Endothelial cell of umbilical vein (primary cell): ENCODE results near the gene KMT5C. TPM values are rescaled to one million over a fixed set of nuclear protein-coding genes. Genes with fewer than 3 reads are reported as not detected.

ENCODE experiments used
- BruUV-seq: library from RNA; stranded (reverse); fragments of 400-500 nt; replicated peaks from 2 replicates; lab custom pipeline; 2021; lab: Mats Ljungman, UMichigan
- CTCF ChIA-PET: fragments of 300-600, 350-600 bp; sonication (Branson Sonifier 250); formaldehyde crosslinking; loops from one replicate; lab custom pipeline; 2021; ENCODE audit warnings: antibody characterized with exemption, inconsistent platforms; lab: Charles Lee
- POLR2A ChIA-PET: fragments of 300-600, 350-600 bp; sonication (Branson Sonifier 250); formaldehyde crosslinking; loops from one replicate; lab custom pipeline; 2021; ENCODE audit warnings: antibody characterized with exemption, inconsistent platforms; lab: Charles Lee
- DNase-seq: peaks from one replicate; pipeline ENCODE4 v3.0.0-alpha.2; 2011; ENCODE audit warnings: low read depth, low spot score
- FAIRE-seq: peaks from 2 replicates; lab custom pipeline; 2011; peaks lifted over from hg19 to GRCh38; lab: Jason Lieb, UNC
- H2AFZ ChIP-seq: 2 replicates; pipeline ENCODE4 v1.6.0; 2012; ENCODE audit warnings: low read depth, low read length, control low read depth, inconsistent platforms
- H3K27ac ChIP-seq: 2 replicates; pipeline ENCODE4 v1.5.1; 2011; ENCODE audit warnings: low read depth, mild to moderate bottlenecking, control low read depth, low read length, moderate library complexity; ENCODE audit not compliant: insufficient read depth
- H3K27me3 ChIP-seq, 2 experiments: 2 replicates each; pipeline versions ENCODE4 v1.6.0 to v1.6.1; 2011; ENCODE audit warnings: low read length in 2 of 2, mixed read lengths in 1 of 2; ENCODE audit not compliant: control insufficient read depth in 2 of 2, insufficient read depth in 2 of 2
- H3K36me3 ChIP-seq, 2 experiments: 2 replicates in 1 of 2; 3 replicates in 1 of 2; pipeline ENCODE4 v1.5.1; 2011; ENCODE audit warnings: low read length in 2 of 2, mild to moderate bottlenecking in 1 of 2, moderate library complexity in 1 of 2; ENCODE audit not compliant: control insufficient read depth in 2 of 2, insufficient read depth in 2 of 2; ENCODE audit errors: extremely low read depth in 1 of 2
- H3K4me1 ChIP-seq: 3 replicates; pipeline ENCODE4 v1.5.1; 2011; ENCODE audit warnings: mild to moderate bottlenecking, low read length; ENCODE audit not compliant: control insufficient read depth, insufficient read depth; ENCODE audit errors: extremely low read depth
- H3K4me2 ChIP-seq: 2 replicates; pipeline ENCODE4 v1.6.1; 2011; ENCODE audit warnings: low read length, control low read depth, mixed read lengths; ENCODE audit not compliant: insufficient read depth
- H3K4me3 ChIP-seq, 3 experiments: fragments of 200-600 bp in 1 of 3; sonication (generic), shearing (Covaris generic) in 1 of 3; replicated peaks in 1 of 3; 2 replicates each; pipeline ENCODE4 v1.5.1; 2011 to 2016; ENCODE audit warnings: control low read depth in 3 of 3, low read length in 3 of 3, mild to moderate bottlenecking in 2 of 3, inconsistent platforms in 1 of 3, low read depth in 1 of 3, moderate library complexity in 1 of 3; ENCODE audit not compliant: insufficient read depth in 1 of 3
- H3K79me2 ChIP-seq: 2 replicates; pipeline ENCODE4 v1.6.0; 2012; ENCODE audit warnings: low read length, inconsistent platforms; ENCODE audit not compliant: control insufficient read depth, insufficient read depth
- H3K9ac ChIP-seq: replicated peaks from 2 replicates; pipeline ENCODE3; 2011; ENCODE audit warnings: low read length, control low read depth; ENCODE audit not compliant: insufficient read depth; ENCODE audit errors: extremely low read depth
- H3K9me1 ChIP-seq: replicated peaks from 3 replicates; pipeline ENCODE4 v1.6.0; 2011; ENCODE audit warnings: mild to moderate bottlenecking, low read length; ENCODE audit not compliant: control insufficient read depth, insufficient read depth; ENCODE audit errors: extremely low read depth
- H3K9me3 ChIP-seq: replicated peaks from 2 replicates; pipeline ENCODE4 v1.5.1; 2012; ENCODE audit warnings: low read length, inconsistent platforms; ENCODE audit not compliant: control insufficient read depth, insufficient read depth
- H4K20me1 ChIP-seq: replicated peaks from 2 replicates; pipeline ENCODE3; 2011; ENCODE audit warnings: mild to moderate bottlenecking, low read length; ENCODE audit not compliant: control insufficient read depth, insufficient read depth; ENCODE audit errors: extremely low read depth
- EZH2 ChIP-seq: IDR thresholded peaks from 2 replicates; pipeline ENCODE4 v1.6.1; 2012; ENCODE audit warnings: borderline replicate concordance, low read depth, mild to moderate bottlenecking, moderate library complexity, low read length, inconsistent platforms; ENCODE audit not compliant: severe bottlenecking
- GATA2 ChIP-seq: IDR thresholded peaks from 2 replicates; pipeline ENCODE4 v1.7.0; 2011; ENCODE audit warnings: low read depth, mild to moderate bottlenecking, moderate library complexity, mixed read lengths, low read length; ENCODE audit not compliant: insufficient read length, insufficient read depth
- JUN ChIP-seq: IDR thresholded peaks from 2 replicates; pipeline ENCODE4 v1.6.1; 2011; ENCODE audit warnings: borderline replicate concordance, low read depth; ENCODE audit not compliant: insufficient read length, insufficient read depth
- MYC ChIP-seq: IDR thresholded peaks from one replicate; pipeline ENCODE4 v1.6.1; 2011; ENCODE audit warnings: mild to moderate bottlenecking, low read depth, low read length
- POLR2A ChIP-seq: IDR thresholded peaks from 2 replicates; pipeline ENCODE4 v1.6.1; 2012; ENCODE audit warnings: low read depth, mild to moderate bottlenecking, control low read depth, low read length
- POLR2AphosphoS5 ChIP-seq: IDR thresholded peaks from 2 replicates; pipeline ENCODE4 v1.6.1; 2012; ENCODE audit warnings: low read depth, mild to moderate bottlenecking, control low read depth, low read length, moderate library complexity; ENCODE audit not compliant: insufficient read depth
- dilution Hi-C: fragments of 300-500 bp; cut with MboI; formaldehyde crosslinking; loops from one replicate; pipeline ENCODE4 v1.15.0; 2019; ENCODE audit warnings: low sequenced_read_pairs; ENCODE audit not compliant: extremely low pct_ligation_motif_present
- intact Hi-C: fragments of 100-400 bp; cut with micrococcal nuclease; formaldehyde crosslinking; loops from one replicate; pipeline ENCODE4 v1.10.0; 2022
- polyA plus RNA-seq, 4 experiments: library from polyadenylated mRNA; depleted of rRNA in 3 of 4; stranded (reverse) in 3 of 4; unstranded in 1 of 4; fragments of >200 nt; gene quantifications; 2 replicates each; pipeline versions ENCODE4 v1.2.1 to v1.2.3, GENCODE V29; 2011 to 2012; ENCODE audit warnings: missing spikeins in 1 of 4
- total RNA-seq: library from RNA; stranded (reverse); gene quantifications from 2 replicates; pipeline ENCODE4 v1.2.3, GENCODE V29; 2021
- TF ChIP-seq, protein P1 (sequence below), 2 donors: IDR thresholded peaks; 1 replicate in 1 of 2; 2 replicates in 1 of 2; pipeline ENCODE4 v1.5.1; 2011; ENCODE audit warnings: low read length in 2 of 2, mild to moderate bottlenecking in 2 of 2, moderate library complexity in 2 of 2, control low read depth in 1 of 2, inconsistent platforms in 1 of 2, low read depth in 1 of 2; ENCODE audit not compliant: insufficient read depth in 1 of 2; ENCODE audit errors: extremely low read depth in 1 of 2
- TF ChIP-seq, protein P2 (sequence below): IDR thresholded peaks from 2 replicates; pipeline ENCODE4 v1.6.1; 2011; ENCODE audit not compliant: insufficient read depth, insufficient read length

Gene KMT5C
- total and polyA plus RNA-seq, 2 donors (not counting 3 experiments of a cell fraction or from before 2014, with no cell fraction given): 7.2 to 13.5 TPM

DNA sequence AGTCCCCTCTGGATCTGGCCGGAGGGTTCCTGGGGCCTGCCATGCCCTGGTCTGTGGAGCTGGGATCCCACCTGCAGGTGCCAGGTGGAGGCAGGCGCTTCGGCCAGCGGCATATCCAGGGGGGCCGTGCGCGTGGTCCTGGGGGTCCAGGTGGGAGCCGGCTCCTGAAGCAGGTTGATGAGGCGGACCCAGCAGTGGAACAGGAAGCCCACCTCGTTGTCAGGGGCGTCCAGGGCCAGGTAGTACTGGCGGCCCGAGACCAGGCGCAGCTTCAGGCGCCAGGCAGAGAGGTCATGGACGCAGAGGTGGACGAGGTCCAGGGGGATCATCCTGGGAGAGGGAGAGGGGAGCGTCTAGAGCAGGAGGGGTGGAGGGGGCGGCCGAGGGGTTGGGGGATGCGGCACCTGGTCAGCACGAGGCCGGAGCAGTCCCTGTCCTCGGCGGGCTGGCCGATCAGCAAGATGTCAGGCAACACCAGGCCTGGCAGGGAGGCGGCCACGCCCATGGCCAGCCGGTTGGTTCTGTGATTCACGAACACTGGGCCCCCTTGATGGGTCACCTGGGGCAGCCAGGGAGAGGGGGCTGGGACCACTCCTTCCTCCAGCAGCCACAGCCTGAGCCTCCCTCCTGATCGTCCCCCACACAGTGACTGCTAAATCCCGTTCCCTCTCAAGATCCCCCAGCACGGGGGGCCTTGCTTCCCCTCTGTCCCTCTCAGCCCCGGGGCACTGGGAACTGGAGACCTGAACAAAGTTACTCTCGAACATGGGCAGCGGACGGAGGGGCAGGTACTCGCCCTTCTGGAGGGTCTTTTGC, 22.7 kb downstream of the KMT5C start:
- Histone ChIP-seq H3K9me3 (no peaks in the 10 kb centered on the region), H3K4me2 (no peak overlapping the region), H4K20me1 (no peaks in the 10 kb centered on the region), H3K27ac (no peak overlapping the region), H3K9me1 (no peaks in the 10 kb centered on the region), H3K27me3 (no peaks in the 10 kb centered on the region), H3K4me1 (no peaks in the 10 kb centered on the region), H3K79me2 (no peaks in the 10 kb centered on the region), H2AFZ (no peak overlapping the region), H3K9ac (no peak overlapping the region), H3K36me3 (no peaks in the 10 kb centered on the region), H3K4me3 (no peak overlapping the region)
- FAIRE-seq: no peak
- ChIA-PET POLR2A (no interaction called here), CTCF (no interaction called here)
- intact Hi-C loops: no loop called here
- DNase-seq: no peak
- dilution Hi-C loops: no loop called here
- BruUV-seq: no TSS peak
- no peak for TF ChIP-seq POLR2A
- TF ChIP-seq GATA2: no peak

DNA sequence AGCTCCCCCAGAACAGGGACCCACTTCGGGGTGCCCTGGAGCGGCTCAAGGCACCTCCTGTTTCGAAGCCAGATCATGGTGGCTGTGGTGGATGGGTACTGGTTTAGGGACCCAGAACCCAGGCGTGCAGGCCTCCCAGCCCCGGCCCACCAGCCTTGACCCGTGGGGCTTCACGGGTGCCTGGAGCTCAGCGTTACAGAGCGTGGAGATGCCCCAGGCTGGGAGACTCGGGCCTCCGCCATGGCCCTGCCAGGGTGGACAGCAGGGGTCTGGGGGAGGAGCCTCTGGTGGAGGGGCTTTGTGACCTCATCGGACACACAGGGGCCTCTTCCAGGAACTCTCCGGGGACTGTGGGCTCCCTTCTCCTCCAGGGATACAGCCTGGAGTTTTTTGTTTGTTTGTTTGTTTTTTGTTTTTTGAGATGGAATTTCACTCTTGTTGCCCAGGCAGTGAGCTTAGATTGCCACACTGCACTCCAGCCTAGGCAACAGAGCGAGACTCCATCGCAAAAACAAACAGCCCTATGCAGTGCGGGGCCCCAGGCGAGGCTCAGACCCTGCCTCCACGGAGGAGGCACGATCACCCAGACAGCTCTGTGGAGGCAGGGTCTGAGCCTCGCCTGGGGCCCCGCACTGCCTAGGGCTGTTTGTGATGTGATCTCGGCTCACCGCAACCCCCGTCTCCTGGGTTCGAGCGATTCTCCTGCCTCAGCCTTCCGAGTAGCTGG, 23.5 kb downstream of the KMT5C start, which contains the start of gene GARIN5B:
Gene GARIN5B, minus strand, starts transcription at position 271 of the 727 bp plus-strand sequence. Its CDS starts 194 bp downstream, at position 77.
- Histone ChIP-seq H3K9me3 (no peaks in the 10 kb centered on the region), H2AFZ (no peak within 1 kb of the TSS), H3K4me2 (no peak within 1 kb of the TSS), H3K9ac (no peak within 1 kb of the TSS), H3K4me3 (no peak within 1 kb of the TSS), H4K20me1 (no peaks in the 10 kb centered on the region), H3K79me2 (no peaks in the 10 kb centered on the region), H3K27me3 (no peaks in the 10 kb centered on the region), H3K27ac (no peak within 1 kb of the TSS), H3K36me3 (no peaks in the 10 kb centered on the region), H3K4me1 (no peaks in the 10 kb centered on the region), H3K9me1 (no peaks in the 10 kb centered on the region)
- ChIA-PET POLR2A (no interaction called here), CTCF (no interaction called here)
- no peak for TF ChIP-seq MYC
- no peak for TF ChIP-seq EZH2
- TF ChIP-seq, protein P1, sequence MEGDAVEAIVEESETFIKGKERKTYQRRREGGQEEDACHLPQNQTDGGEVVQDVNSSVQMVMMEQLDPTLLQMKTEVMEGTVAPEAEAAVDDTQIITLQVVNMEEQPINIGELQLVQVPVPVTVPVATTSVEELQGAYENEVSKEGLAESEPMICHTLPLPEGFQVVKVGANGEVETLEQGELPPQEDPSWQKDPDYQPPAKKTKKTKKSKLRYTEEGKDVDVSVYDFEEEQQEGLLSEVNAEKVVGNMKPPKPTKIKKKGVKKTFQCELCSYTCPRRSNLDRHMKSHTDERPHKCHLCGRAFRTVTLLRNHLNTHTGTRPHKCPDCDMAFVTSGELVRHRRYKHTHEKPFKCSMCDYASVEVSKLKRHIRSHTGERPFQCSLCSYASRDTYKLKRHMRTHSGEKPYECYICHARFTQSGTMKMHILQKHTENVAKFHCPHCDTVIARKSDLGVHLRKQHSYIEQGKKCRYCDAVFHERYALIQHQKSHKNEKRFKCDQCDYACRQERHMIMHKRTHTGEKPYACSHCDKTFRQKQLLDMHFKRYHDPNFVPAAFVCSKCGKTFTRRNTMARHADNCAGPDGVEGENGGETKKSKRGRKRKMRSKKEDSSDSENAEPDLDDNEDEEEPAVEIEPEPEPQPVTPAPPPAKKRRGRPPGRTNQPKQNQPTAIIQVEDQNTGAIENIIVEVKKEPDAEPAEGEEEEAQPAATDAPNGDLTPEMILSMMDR (IDR thresholded peaks at IDR 0.05; ENCODE audit: extremely low read depth in 1 of 2, insufficient read depth in 1 of 2, low read depth in 1 of 2, low read length in 2 of 2): no peak
- TF ChIP-seq, protein P2, sequence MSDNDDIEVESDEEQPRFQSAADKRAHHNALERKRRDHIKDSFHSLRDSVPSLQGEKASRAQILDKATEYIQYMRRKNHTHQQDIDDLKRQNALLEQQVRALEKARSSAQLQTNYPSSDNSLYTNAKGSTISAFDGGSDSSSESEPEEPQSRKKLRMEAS: no peak
- no peak for TF ChIP-seq POLR2A
- TF ChIP-seq JUN: no peak
- no peak for TF ChIP-seq POLR2AphosphoS5
- dilution Hi-C loops: no loop called here
- no TSS peak for BruUV-seq
- FAIRE-seq (no peak), DNase-seq (no peak)
- intact Hi-C loops: no loop called here
